Measurements from ENCODE around the gene DHRSX. TPM values are rescaled to one million over a fixed set of nuclear protein-coding genes. Genes with fewer than 3 reads are reported as not detected.

DHRSX gene
- total RNA-seq: 37.2 and 42.7 TPM in 2 replicates
- polyA plus RNA-seq: 59.3 and 71.7 TPM in 2 replicates

- Histone ChIP-seq H2AFZ (peak within 1 kb of the TSS; percentile 71), H3K4me3 (peak within 1 kb of the TSS; percentile 96), H3K9me2 (replicated peaks; ENCODE audit: insufficient read depth) (no peaks in the 10 kb centered on the region), H3K27ac (peak within 1 kb of the TSS; percentile 98), H3K9me3 (ENCODE audit: low read depth) (no peaks in the 10 kb centered on the region), H3K4me1 (ENCODE audit: insufficient read depth) (peaks cover 20% of the 10 kb centered on the region), H3K79me2 (peaks cover 35% of the 10 kb centered on the region), H3K4me2 (peak within 1 kb of the TSS; percentile 93), H4K20me1 (ENCODE audit: insufficient read depth, poor library complexity, severe bottlenecking) (no peaks in the 10 kb centered on the region), H3K27me3 (no peaks in the 10 kb centered on the region), H3K36me3 (replicated peaks; ENCODE audit: insufficient read depth, low read depth) (no peaks in the 10 kb centered on the region)
- peak; percentile 75 for DNase-seq (ENCODE audit: low spot score)
- TF ChIP-seq EZH2phosphoT487 (IDR thresholded peaks at IDR 0.05; ENCODE audit: low read depth, severe bottlenecking, unreplicated experiment): no peak
- TF ChIP-seq CTCF (IDR thresholded peaks at IDR 0.05; ENCODE audit: poor library complexity): no peak
- TF ChIP-seq EZH2 (IDR thresholded peaks at IDR 0.05; ENCODE audit: borderline replicate concordance): no peak
- WGBS (ENCODE audit: low lambda C conversion rate, missing lambda C conversion rate): under 1% methylated on average over 29 of the region's 57 CpGs
These were observed at the start of gene DHRSX, which contains the start of gene ZBED1 for GRCh38 chrX:2500803-2501558. DHRSX (minus strand) TSS chrX:2500976; CDS start chrX:2500925, 51 bp downstream. ZBED1 (minus strand) TSS chrX:2500976; CDS start chrX:2490719, 10,257 bp downstream.

DNA sequence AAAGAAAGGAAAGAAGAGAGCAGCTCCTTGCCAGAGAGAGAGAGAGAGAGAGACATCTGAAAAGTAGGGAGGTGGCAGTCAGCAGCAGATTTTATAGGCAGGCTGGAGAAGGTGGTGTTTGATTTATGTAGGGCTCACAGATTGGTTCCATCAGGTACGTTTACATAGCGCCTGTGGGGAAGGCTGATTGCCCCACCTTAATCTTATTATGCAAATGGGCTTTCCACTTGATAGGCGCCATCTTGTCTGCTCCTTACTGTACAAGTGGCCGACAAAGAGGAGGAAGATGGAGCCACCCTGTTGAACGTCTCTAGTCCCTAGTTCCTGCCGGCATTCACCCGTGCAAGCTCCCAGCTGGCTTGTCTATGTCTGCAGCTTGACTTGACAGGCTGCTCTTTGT is 49.1 kb upstream of the DHRSX start:
- TF ChIP-seq CTCF (IDR thresholded peaks at IDR 0.05; ENCODE audit: poor library complexity) (no peak), EZH2phosphoT487 (IDR thresholded peaks at IDR 0.05; ENCODE audit: low read depth, severe bottlenecking, unreplicated experiment) (no peak), EZH2 (IDR thresholded peaks at IDR 0.05; ENCODE audit: borderline replicate concordance) (no peak)
- DNase-seq (ENCODE audit: low spot score): peak; percentile 40
- H3K36me3 ChIP-seq (replicated peaks; ENCODE audit: insufficient read depth, low read depth): no peaks in the 10 kb centered on the region
- no peaks in the 10 kb centered on the region for H3K27me3 ChIP-seq
- WGBS (ENCODE audit: low lambda C conversion rate, missing lambda C conversion rate): 21% methylated on average over 7 of the region's 7 CpGs
- H3K79me2 ChIP-seq: no peaks in the 10 kb centered on the region
- no peaks in the 10 kb centered on the region for H4K20me1 ChIP-seq (ENCODE audit: insufficient read depth, poor library complexity, severe bottlenecking)
- H3K9me2 ChIP-seq (replicated peaks; ENCODE audit: insufficient read depth): no peaks in the 10 kb centered on the region
- peak overlapping the region; percentile 55 for H3K4me2 ChIP-seq
- peak overlapping the region; percentile 76 for H3K27ac ChIP-seq
- peak overlapping the region; percentile 66 for H2AFZ ChIP-seq
- H3K9me3 ChIP-seq (ENCODE audit: low read depth): no peaks in the 10 kb centered on the region
- H3K4me1 ChIP-seq (ENCODE audit: insufficient read depth): peaks cover 23% of the 10 kb centered on the region
- no peak overlapping the region for H3K4me3 ChIP-seq

DNA sequence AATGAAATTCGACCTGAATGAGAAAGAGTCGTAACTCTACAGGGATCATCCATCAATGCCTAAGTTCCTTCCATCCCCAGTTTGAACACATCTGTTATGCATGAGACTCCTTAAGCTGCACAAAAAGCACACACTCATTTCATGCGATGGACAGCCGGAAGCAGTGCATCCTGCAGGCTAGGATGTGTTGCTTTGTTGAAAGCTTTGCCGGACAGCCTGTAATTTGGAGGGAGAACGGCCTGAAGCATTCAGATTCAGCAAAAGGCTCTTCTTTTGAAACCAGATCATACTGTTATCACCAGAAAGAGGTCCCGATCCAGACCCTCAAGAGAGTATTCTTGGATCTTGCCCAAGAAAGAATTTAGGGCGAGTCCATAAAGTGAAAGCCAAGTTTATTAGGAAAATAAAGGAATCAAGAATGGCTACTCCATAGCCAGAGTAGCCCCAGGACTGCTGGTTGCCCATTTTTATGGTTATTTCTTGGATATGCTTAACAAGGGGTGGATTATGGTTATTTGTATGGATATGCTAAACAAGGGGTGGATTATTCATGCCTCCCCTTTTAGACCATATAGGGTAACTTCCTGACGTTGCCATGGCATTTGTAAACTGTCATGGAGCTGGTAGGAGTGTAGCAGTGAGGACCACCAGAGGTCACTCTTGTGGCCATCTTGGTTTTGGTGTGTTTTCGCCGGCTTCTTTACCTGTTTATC is 48.1 kb upstream of the DHRSX start:
- Histone ChIP-seq H3K9me3 (ENCODE audit: low read depth) (no peaks in the 10 kb centered on the region), H3K79me2 (no peaks in the 10 kb centered on the region)

More for the DNA sequence above, 48.1 kb upstream of the DHRSX start:
- peak; percentile 12 for DNase-seq (ENCODE audit: low spot score)
- TF ChIP-seq CTCF (IDR thresholded peaks at IDR 0.05; ENCODE audit: poor library complexity) (peak; percentile 14), EZH2phosphoT487 (IDR thresholded peaks at IDR 0.05; ENCODE audit: low read depth, severe bottlenecking, unreplicated experiment) (no peak), EZH2 (IDR thresholded peaks at IDR 0.05; ENCODE audit: borderline replicate concordance) (no peak)
- Histone ChIP-seq H3K27me3 (no peaks in the 10 kb centered on the region), H3K4me3 (no peak overlapping the region), H4K20me1 (ENCODE audit: insufficient read depth, poor library complexity, severe bottlenecking) (no peaks in the 10 kb centered on the region), H3K9me2 (replicated peaks; ENCODE audit: insufficient read depth) (no peaks in the 10 kb centered on the region), H3K27ac (peak overlapping the region; percentile 76), H3K4me2 (no peak overlapping the region), H3K36me3 (replicated peaks; ENCODE audit: insufficient read depth, low read depth) (no peaks in the 10 kb centered on the region), H2AFZ (no peak overlapping the region), H3K4me1 (ENCODE audit: insufficient read depth) (peaks cover 23% of the 10 kb centered on the region)
- 38% methylated on average over 11 of the region's 11 CpGs for WGBS (ENCODE audit: low lambda C conversion rate, missing lambda C conversion rate)
